ENCODE results near the gene KCND3. TPM values are rescaled to one million over a fixed set of nuclear protein-coding genes. Genes with fewer than 3 reads are reported as not detected.

The KCND3 gene
- total RNA-seq: 5.5 TPM
- long read RNA-seq, partial matches to known transcripts: 0 of 9 reads
- long read RNA-seq, other reads (novel, unspliced or antisense): 9 of 9 reads

- Histone ChIP-seq H3K27me3 (ENCODE audit: low read depth) (peaks cover 24% of the 10 kb centered on the region), H3K36me3 (no peaks in the 10 kb centered on the region), H3K4me3 (peak within 1 kb of the TSS; percentile 59), H3K27ac (no peak within 1 kb of the TSS), H3K9me3 (no peaks in the 10 kb centered on the region), H3K4me1 (peaks cover 32% of the 10 kb centered on the region)
- peak; percentile 50 for DNase-seq
- intact Hi-C loops (cut with DNase I): no loop called here
- ATAC-seq: peak in 1 of 2 donors; percentile 47
- TF ChIP-seq CTCF (IDR thresholded peaks at IDR 0.05): no peak
Observed at GRCh38 chr1:111989531-111990025, at the start of gene KCND3. Gene KCND3, minus strand, starts transcription at chr1:111989668.

- intact Hi-C loops (cut with DNase I): no loop called here
- no peak for DNase-seq
- no peak overlapping the region for H3K27ac ChIP-seq
- H3K27me3 ChIP-seq (ENCODE audit: low read depth): no peaks in the 10 kb centered on the region
- no peak for TF ChIP-seq CTCF (IDR thresholded peaks at IDR 0.05)
- no peak overlapping the region for H3K4me3 ChIP-seq
- H3K4me1 ChIP-seq: no peaks in the 10 kb centered on the region
- no peak for ATAC-seq
- H3K36me3 ChIP-seq: no peaks in the 10 kb centered on the region
- no peaks in the 10 kb centered on the region for H3K9me3 ChIP-seq
Observed at GRCh38 chr1:112034277-112034676, 44.8 kb upstream of the KCND3 start.

GRCh38 chr1:112033439-112034120, 44.1 kb upstream of the KCND3 start:
- intact Hi-C loops (cut with DNase I): no loop called here
- H3K27ac ChIP-seq: no peak overlapping the region
- DNase-seq (no peak), ATAC-seq (no peak)
- TF ChIP-seq CTCF (IDR thresholded peaks at IDR 0.05): no peak
- no peaks in the 10 kb centered on the region for H3K4me1 ChIP-seq
- H3K36me3 ChIP-seq: no peaks in the 10 kb centered on the region
- no peaks in the 10 kb centered on the region for H3K9me3 ChIP-seq
- no peaks in the 10 kb centered on the region for H3K27me3 ChIP-seq (ENCODE audit: low read depth)
- H3K4me3 ChIP-seq: no peak overlapping the region

GRCh38 chr1:112030157-112030556, 40.7 kb upstream of the KCND3 start:
- no peak for ATAC-seq
- H3K27ac ChIP-seq: no peak overlapping the region
- H3K4me3 ChIP-seq: no peak overlapping the region
- no peaks in the 10 kb centered on the region for H3K36me3 ChIP-seq
- no peaks in the 10 kb centered on the region for H3K27me3 ChIP-seq (ENCODE audit: low read depth)
- DNase-seq: no peak
- H3K9me3 ChIP-seq: no peaks in the 10 kb centered on the region
- intact Hi-C loops (cut with DNase I): no loop called here
- H3K4me1 ChIP-seq: no peaks in the 10 kb centered on the region
- TF ChIP-seq CTCF (IDR thresholded peaks at IDR 0.05): no peak

GRCh38 chr1:112027696-112028095, 38.2 kb upstream of the KCND3 start:
- Histone ChIP-seq H3K9me3 (no peaks in the 10 kb centered on the region), H3K36me3 (no peaks in the 10 kb centered on the region), H3K4me1 (no peaks in the 10 kb centered on the region), H3K27ac (no peak overlapping the region), H3K27me3 (ENCODE audit: low read depth) (no peaks in the 10 kb centered on the region), H3K4me3 (no peak overlapping the region)
- DNase-seq: no peak
- no peak for TF ChIP-seq CTCF (IDR thresholded peaks at IDR 0.05)
- ATAC-seq: no peak
- intact Hi-C loops (cut with DNase I): no loop called here
